Panc1 (cell line): ENCODE results near the gene POLG2.

Experiments
- POLR2AphosphoS5 ChIP-seq: IDR thresholded peaks from 2 replicates; pipeline ENCODE4 v1.6.1; 2012; ENCODE audit warnings: mild to moderate bottlenecking, low read depth, low read length, moderate library complexity
- TF ChIP-seq, protein P1 (sequence below): fragments of 450-650 bp; IDR thresholded peaks from 2 replicates; pipeline ENCODE4 v1.5.1; 2017; ENCODE audit warnings: mild to moderate bottlenecking
- TF ChIP-seq, protein P2 (sequence below), 2 experiments: IDR thresholded peaks; 2 replicates each; pipeline ENCODE4 v1.6.1; 2011 to 2012; ENCODE audit warnings: low read depth in 2 of 2, control low read depth in 1 of 2, low read length in 1 of 2, mild to moderate bottlenecking in 1 of 2, moderate library complexity in 1 of 2; ENCODE audit not compliant: insufficient read depth in 1 of 2

DNA sequence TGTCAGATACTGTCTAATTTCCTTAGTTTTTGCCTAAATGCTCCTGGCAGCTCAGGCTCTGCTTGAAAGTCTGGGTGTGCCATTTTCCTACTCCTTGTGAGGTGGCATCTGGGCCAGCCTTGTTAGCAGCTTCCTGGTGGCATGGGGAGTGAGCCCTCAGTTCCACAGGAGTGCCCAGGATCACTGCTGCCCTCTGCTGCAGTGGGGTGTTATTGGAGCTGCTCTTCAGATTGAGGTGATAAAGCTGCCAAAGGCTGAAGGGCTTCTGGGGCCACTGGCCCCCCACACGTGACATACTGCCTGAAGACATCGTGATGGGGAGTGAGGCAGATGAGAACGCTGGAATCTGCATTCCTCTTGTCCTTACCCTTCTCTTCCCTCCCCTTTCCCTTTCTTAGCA is 37.3 kb upstream of the POLG2 start:
- TF ChIP-seq, protein P1, sequence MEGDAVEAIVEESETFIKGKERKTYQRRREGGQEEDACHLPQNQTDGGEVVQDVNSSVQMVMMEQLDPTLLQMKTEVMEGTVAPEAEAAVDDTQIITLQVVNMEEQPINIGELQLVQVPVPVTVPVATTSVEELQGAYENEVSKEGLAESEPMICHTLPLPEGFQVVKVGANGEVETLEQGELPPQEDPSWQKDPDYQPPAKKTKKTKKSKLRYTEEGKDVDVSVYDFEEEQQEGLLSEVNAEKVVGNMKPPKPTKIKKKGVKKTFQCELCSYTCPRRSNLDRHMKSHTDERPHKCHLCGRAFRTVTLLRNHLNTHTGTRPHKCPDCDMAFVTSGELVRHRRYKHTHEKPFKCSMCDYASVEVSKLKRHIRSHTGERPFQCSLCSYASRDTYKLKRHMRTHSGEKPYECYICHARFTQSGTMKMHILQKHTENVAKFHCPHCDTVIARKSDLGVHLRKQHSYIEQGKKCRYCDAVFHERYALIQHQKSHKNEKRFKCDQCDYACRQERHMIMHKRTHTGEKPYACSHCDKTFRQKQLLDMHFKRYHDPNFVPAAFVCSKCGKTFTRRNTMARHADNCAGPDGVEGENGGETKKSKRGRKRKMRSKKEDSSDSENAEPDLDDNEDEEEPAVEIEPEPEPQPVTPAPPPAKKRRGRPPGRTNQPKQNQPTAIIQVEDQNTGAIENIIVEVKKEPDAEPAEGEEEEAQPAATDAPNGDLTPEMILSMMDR, result peak; percentile 27; the same call in 1 of the 2 replicates
- TF ChIP-seq POLR2AphosphoS5, result no peak
- TF ChIP-seq, protein P2, sequence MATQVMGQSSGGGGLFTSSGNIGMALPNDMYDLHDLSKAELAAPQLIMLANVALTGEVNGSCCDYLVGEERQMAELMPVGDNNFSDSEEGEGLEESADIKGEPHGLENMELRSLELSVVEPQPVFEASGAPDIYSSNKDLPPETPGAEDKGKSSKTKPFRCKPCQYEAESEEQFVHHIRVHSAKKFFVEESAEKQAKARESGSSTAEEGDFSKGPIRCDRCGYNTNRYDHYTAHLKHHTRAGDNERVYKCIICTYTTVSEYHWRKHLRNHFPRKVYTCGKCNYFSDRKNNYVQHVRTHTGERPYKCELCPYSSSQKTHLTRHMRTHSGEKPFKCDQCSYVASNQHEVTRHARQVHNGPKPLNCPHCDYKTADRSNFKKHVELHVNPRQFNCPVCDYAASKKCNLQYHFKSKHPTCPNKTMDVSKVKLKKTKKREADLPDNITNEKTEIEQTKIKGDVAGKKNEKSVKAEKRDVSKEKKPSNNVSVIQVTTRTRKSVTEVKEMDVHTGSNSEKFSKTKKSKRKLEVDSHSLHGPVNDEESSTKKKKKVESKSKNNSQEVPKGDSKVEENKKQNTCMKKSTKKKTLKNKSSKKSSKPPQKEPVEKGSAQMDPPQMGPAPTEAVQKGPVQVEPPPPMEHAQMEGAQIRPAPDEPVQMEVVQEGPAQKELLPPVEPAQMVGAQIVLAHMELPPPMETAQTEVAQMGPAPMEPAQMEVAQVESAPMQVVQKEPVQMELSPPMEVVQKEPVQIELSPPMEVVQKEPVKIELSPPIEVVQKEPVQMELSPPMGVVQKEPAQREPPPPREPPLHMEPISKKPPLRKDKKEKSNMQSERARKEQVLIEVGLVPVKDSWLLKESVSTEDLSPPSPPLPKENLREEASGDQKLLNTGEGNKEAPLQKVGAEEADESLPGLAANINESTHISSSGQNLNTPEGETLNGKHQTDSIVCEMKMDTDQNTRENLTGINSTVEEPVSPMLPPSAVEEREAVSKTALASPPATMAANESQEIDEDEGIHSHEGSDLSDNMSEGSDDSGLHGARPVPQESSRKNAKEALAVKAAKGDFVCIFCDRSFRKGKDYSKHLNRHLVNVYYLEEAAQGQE (IDR thresholded peaks at IDR 0.05; ENCODE audit: insufficient read depth in 1 of 2, low read depth in 2 of 2, low read length in 1 of 2), result no peak
